Right lobe of liver (tissue), 6 donors: Measurements from ENCODE around the gene DDI2. TPM values are rescaled to one million over a fixed set of nuclear protein-coding genes. Genes with fewer than 3 reads are reported as not detected.

Source experiments
- ATAC-seq, 4 donors: fragments of 200-7000 bp; cut with Tn5 transposase; one replicate each; pipeline ENCODE4 v1.9.1; 2020; ENCODE audit warnings: mild to moderate bottlenecking in 4 of 4, moderate library complexity in 4 of 4
- DNase-seq, 3 donors: peaks; one replicate each; pipeline ENCODE4 v3.0.0-alpha.2; 2020
- H3K27ac ChIP-seq, 3 donors: fragments of 200-600 bp; one replicate each; pipeline ENCODE4 v1.8.0; 2022
- H3K27me3 ChIP-seq, 2 donors: fragments of 200-600 bp; one replicate each; pipeline ENCODE4 v1.8.0; 2022
- H3K36me3 ChIP-seq, 4 donors: fragments of 200-600 bp; sonication (generic) in 1 of 4; one replicate each; pipeline versions ENCODE4 v1.5.1 to v1.8.0; 2017 to 2022; ENCODE audit warnings: control low read depth in 1 of 4
- H3K4me1 ChIP-seq, 4 donors: fragments of 200-600 bp; sonication (generic) in 1 of 4; one replicate each; pipeline versions ENCODE4 v1.5.1 to v1.8.0; 2017 to 2022; ENCODE audit warnings: control low read depth in 1 of 4
- H3K4me3 ChIP-seq, 3 donors: fragments of 200-600 bp; one replicate each; pipeline ENCODE4 v1.8.0; 2022
- H3K9me3 ChIP-seq, 4 donors: fragments of 200-600 bp; sonication (generic) in 1 of 4; one replicate each; pipeline versions ENCODE4 v1.5.1 to v1.8.0; 2017 to 2022; ENCODE audit warnings: control low read depth in 1 of 4
- POLR2A ChIP-seq: fragments of 450-650 bp; IDR thresholded peaks from one replicate; pipeline ENCODE4 v1.6.1; 2017; ENCODE audit warnings: antibody characterized with exemption, mild to moderate bottlenecking
- WGBS: methylation state at CpG from one replicate; pipeline ENCODE4 v1.1.6; 2018; ENCODE audit warnings: low coverage, low lambda C conversion rate; ENCODE audit not compliant: insufficient coverage; ENCODE audit errors: missing lambda C conversion rate; 5-methylcytosine and 5-hydroxymethylcytosine counted together
- intact Hi-C, 2 donors: fragments of 100-400 bp; cut with DNase I; formaldehyde crosslinking; loops; one replicate each; pipeline versions ENCODE4 v1.11.2 to v1.14.1; 2022
- total RNA-seq, 6 experiments: library from RNA; depleted of rRNA in 2 of 6; stranded (reverse); fragments of >200 nt in 2 of 6; fragmentation: NEBNext Ultra II Directional in 3 of 6; extraction: Animal tissue kit (Norgen Biotek cat#: 25700) in 3 of 6; gene quantifications; one replicate each; pipeline versions ENCODE4 v1.1.0 to v1.2.4, GENCODE V29; 2016 to 2023
- TF ChIP-seq, protein P1 (sequence below), 4 donors: fragments of 200-600 bp in 3 of 4; fragments of 450-650 bp in 1 of 4; IDR thresholded peaks; one replicate each; pipeline versions ENCODE4 v1.5.1 to v1.8.0; 2016 to 2022; ENCODE audit warnings: antibody characterized with exemption in 4 of 4, mild to moderate bottlenecking in 2 of 4
- donor health status: DM: no; HTN: yes; CAD: no.
- donor health status: DM: no; HTN: no; CAD: no.
- donor health status: DM: no; HTN: no; CAD: no.
- donor health status: DM: no; HTN: yes; CAD: no.
- donor health status: DM: no; HTN: yes; CAD: no.

Gene DDI2
- total RNA-seq, 6 experiments from 2014 or later: 24.9 to 70.0 (median 42.9) TPM

DNA sequence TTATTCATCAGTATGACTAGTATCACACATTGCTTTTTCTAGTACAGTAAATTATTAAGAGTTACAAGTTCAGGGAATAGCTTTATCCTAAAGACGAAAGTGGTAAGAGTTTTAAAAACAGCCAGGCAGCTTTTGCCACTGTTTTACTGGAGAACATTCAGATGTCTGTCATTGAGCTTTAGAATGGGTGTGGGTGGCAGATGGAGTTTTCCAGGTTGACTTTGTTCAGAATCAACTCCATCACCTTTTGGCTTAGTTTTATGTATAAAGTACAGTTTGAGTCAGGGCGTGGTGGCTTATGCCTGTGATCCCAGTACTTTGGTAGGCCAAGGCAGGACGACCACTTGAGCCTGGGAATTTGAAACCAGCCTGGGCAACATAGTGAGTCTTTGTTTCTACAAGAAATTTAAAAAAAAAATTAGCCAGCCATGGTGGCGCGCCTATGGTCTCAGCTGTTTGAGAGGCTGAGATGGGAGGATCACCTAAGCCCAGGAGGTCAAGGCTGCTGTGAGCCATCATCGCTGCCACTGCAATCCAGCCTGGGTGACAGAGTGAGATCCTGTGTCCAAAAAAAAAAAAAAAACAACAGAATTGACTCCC, 36.9 kb downstream of the DDI2 start:
- H3K4me3 ChIP-seq: no peak overlapping the region
- no peak for DNase-seq
- H3K27me3 ChIP-seq: no peaks in the 10 kb centered on the region
- no peaks in the 10 kb centered on the region for H3K9me3 ChIP-seq
- no peak for TF ChIP-seq POLR2A
- TF ChIP-seq, protein P1, sequence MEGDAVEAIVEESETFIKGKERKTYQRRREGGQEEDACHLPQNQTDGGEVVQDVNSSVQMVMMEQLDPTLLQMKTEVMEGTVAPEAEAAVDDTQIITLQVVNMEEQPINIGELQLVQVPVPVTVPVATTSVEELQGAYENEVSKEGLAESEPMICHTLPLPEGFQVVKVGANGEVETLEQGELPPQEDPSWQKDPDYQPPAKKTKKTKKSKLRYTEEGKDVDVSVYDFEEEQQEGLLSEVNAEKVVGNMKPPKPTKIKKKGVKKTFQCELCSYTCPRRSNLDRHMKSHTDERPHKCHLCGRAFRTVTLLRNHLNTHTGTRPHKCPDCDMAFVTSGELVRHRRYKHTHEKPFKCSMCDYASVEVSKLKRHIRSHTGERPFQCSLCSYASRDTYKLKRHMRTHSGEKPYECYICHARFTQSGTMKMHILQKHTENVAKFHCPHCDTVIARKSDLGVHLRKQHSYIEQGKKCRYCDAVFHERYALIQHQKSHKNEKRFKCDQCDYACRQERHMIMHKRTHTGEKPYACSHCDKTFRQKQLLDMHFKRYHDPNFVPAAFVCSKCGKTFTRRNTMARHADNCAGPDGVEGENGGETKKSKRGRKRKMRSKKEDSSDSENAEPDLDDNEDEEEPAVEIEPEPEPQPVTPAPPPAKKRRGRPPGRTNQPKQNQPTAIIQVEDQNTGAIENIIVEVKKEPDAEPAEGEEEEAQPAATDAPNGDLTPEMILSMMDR (IDR thresholded peaks at IDR 0.05): no peak
- WGBS: 93% methylated on average over 4 of the region's 6 CpGs
- no peak for ATAC-seq
- peaks cover 3 to 90% (median 49%) of the 10 kb centered on the region in 4 donors for H3K36me3 ChIP-seq
- no peaks in the 10 kb centered on the region for H3K4me1 ChIP-seq
- no peak overlapping the region for H3K27ac ChIP-seq
- intact Hi-C loops: no loop called here

DNA sequence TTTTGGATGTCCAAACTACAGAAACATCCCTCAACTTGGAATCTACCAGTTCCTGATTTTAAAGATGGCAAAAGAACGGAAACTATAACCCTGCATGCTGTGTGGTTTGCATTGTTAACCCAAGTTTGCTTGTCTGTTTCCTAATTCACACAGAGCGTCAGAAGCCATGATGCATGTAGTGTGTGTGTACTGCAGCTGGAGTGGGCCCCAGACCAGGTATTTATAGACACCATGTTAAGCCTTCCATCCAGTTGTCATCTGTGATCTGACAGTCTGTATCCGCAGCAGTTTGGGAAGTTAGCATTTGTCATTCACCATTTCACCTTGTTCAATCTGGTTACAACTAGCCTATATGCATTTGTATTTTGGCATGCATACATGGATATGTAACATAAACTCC, 39.2 kb downstream of the DDI2 start:
- ATAC-seq (no peak), DNase-seq (no peak)
- H3K27me3 ChIP-seq: no peaks in the 10 kb centered on the region
- WGBS: 89% methylated on average over 3 of the region's 3 CpGs
- H3K4me3 ChIP-seq: no peak overlapping the region
- TF ChIP-seq POLR2A: no peak
- TF ChIP-seq, protein P1 (IDR thresholded peaks at IDR 0.05): no peak
- intact Hi-C loops: no loop called here
- no peak overlapping the region for H3K27ac ChIP-seq
- H3K4me1 ChIP-seq: no peaks in the 10 kb centered on the region
- no peaks in the 10 kb centered on the region for H3K9me3 ChIP-seq
- H3K36me3 ChIP-seq: peaks cover 3 to 90% (median 57%) of the 10 kb centered on the region in 4 donors

DNA sequence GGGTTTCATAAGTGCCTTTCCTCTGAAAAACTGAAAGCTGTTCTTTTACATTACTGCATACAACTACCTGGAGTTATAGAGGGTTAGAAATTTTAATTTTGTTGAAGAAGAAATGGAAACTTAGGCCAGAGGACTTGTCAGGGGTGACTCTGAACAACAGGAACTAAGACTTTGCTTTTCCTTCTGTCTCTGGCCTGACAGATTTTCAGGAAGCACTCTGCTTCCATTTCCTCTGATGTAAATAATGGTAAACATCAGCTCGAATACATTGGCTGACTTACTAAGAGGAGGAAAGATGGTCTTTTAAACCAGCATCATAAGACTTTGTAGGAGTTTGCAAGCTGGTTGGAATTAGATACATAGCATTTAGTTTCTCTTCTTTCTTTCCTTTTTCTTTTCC, 39.8 kb downstream of the DDI2 start:
- peak in 3 of 4 donors; percentile 26 to 48 (median 39) for ATAC-seq
- intact Hi-C loops: no loop called here
- no peak overlapping the region for H3K27ac ChIP-seq
- no peak overlapping the region for H3K4me3 ChIP-seq
- H3K4me1 ChIP-seq: no peaks in the 10 kb centered on the region
- H3K9me3 ChIP-seq: no peaks in the 10 kb centered on the region
- no peak for DNase-seq
- H3K36me3 ChIP-seq: peaks cover 3 to 90% (median 56%) of the 10 kb centered on the region in 4 donors
- WGBS: 20% methylated on average over 1 of the region's 1 CpG
- TF ChIP-seq POLR2A: no peak
- TF ChIP-seq, protein P1 (IDR thresholded peaks at IDR 0.05): no peak
- H3K27me3 ChIP-seq: no peaks in the 10 kb centered on the region

DNA sequence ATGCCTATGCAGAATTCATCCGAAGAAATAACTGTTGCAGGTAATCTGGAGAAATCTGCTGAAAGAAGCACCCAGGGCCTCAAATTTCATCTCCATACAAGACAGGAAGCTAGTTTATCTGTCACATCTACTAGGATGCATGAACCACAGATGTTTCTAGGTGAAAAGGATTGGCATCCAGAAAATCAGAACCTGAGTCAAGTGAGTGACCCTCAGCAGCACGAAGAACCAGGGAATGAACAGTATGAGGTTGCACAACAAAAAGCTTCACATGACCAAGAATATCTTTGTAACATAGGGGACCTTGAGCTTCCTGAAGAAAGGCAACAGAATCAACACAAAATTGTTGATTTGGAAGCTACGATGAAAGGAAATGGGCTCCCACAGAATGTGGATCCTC, 42.9 kb downstream of the DDI2 start:
- 74% methylated on average over 3 of the region's 3 CpGs for WGBS

More for the DNA sequence above, 42.9 kb downstream of the DDI2 start:
- Histone ChIP-seq H3K4me1 (no peaks in the 10 kb centered on the region), H3K36me3 (peaks cover 0 to 65% (median 43%) of the 10 kb centered on the region in 4 donors), H3K27ac (no peak overlapping the region), H3K9me3 (no peaks in the 10 kb centered on the region), H3K4me3 (no peak overlapping the region), H3K27me3 (no peaks in the 10 kb centered on the region)
- intact Hi-C loops: no loop called here
- ATAC-seq: peak in 1 of 4 donors; percentile 9
- no peak for TF ChIP-seq POLR2A
- TF ChIP-seq, protein P1 (IDR thresholded peaks at IDR 0.05): no peak
- DNase-seq: no peak
